Epithelial cell of proximal tubule (primary cell): ENCODE measurements around the gene ZSWIM6. TPM values are rescaled to one million over a fixed set of nuclear protein-coding genes. Genes with fewer than 3 reads are reported as not detected.
A peak's percentile ranks its signal among the peaks of the same experiment; 100 is the strongest.

Experiments
- DNase-seq: peaks from one replicate; pipeline ENCODE4 v3.0.0-alpha.2; 2011; ENCODE audit warnings: low read depth
- H3K4me3 ChIP-seq: 2 replicates; pipeline ENCODE4 v1.5.1; 2011; ENCODE audit warnings: low read depth, mild to moderate bottlenecking, low read length
- CTCF ChIP-seq: conservative IDR thresholded peaks from 2 replicates; pipeline ENCODE4 v1.5.1; 2012; ENCODE audit warnings: low read depth, mild to moderate bottlenecking, low read length
- total RNA-seq: library from RNA; depleted of rRNA; stranded (reverse); fragments of >200 nt; gene quantifications from 2 replicates; pipeline ENCODE4 v1.2.3, GENCODE V29; 2015

The ZSWIM6 gene
- total RNA-seq, 1 donor from 2014 or later = 8.2 TPM

- peak overlapping the region; percentile 86 for H3K4me3 ChIP-seq
- peak; percentile 50 for TF ChIP-seq CTCF
- no peak for DNase-seq
Measured at GRCh38 chr5:61330845-61331406, 1.1 kb upstream of the ZSWIM6 start.

GRCh38 chr5:61332358-61332749, 296 bp downstream of the ZSWIM6 start:
- TF ChIP-seq CTCF = no peak
- peak overlapping the region; percentile 69 for H3K4me3 ChIP-seq
- no peak for DNase-seq

GRCh38 chr5:61332851-61333320, 828 bp downstream of the ZSWIM6 start:
- no peak for DNase-seq
- peak overlapping the region; percentile 90 for H3K4me3 ChIP-seq
- no peak for TF ChIP-seq CTCF

GRCh38 chr5:61333321-61333953, 1.4 kb downstream of the ZSWIM6 start:
- H3K4me3 ChIP-seq = peak overlapping the region; percentile 90
- no peak for DNase-seq
- TF ChIP-seq CTCF = no peak

- peak overlapping the region; percentile 90 for H3K4me3 ChIP-seq
- TF ChIP-seq CTCF = no peak
- no peak for DNase-seq
Measured at GRCh38 chr5:61333954-61334867, 2.2 kb downstream of the ZSWIM6 start.

GRCh38 chr5:61334868-61335615, 3.0 kb downstream of the ZSWIM6 start:
- no peak for DNase-seq
- H3K4me3 ChIP-seq = peak overlapping the region; percentile 90

More at GRCh38 chr5:61334868-61335615, 3.0 kb downstream of the ZSWIM6 start:
- TF ChIP-seq CTCF = no peak
